GM12875 (cell line): ENCODE data around the gene MUL1.
A peak's percentile ranks its signal among the peaks of the same experiment; 100 is the strongest.

Source experiments
- H3K4me3 ChIP-seq: one replicate; pipeline ENCODE4 v1.5.1; 2011; ENCODE audit warnings: low read depth, low read length, control low read depth
- TF ChIP-seq, protein P1 (sequence below): IDR thresholded peaks from 2 replicates; pipeline ENCODE4 v1.5.1; 2011; ENCODE audit warnings: low read depth, mild to moderate bottlenecking, control low read depth, inconsistent platforms, low read length, moderate library complexity, borderline replicate concordance; ENCODE audit not compliant: insufficient read depth

The MUL1 gene, protein sequence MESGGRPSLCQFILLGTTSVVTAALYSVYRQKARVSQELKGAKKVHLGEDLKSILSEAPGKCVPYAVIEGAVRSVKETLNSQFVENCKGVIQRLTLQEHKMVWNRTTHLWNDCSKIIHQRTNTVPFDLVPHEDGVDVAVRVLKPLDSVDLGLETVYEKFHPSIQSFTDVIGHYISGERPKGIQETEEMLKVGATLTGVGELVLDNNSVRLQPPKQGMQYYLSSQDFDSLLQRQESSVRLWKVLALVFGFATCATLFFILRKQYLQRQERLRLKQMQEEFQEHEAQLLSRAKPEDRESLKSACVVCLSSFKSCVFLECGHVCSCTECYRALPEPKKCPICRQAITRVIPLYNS

DNA sequence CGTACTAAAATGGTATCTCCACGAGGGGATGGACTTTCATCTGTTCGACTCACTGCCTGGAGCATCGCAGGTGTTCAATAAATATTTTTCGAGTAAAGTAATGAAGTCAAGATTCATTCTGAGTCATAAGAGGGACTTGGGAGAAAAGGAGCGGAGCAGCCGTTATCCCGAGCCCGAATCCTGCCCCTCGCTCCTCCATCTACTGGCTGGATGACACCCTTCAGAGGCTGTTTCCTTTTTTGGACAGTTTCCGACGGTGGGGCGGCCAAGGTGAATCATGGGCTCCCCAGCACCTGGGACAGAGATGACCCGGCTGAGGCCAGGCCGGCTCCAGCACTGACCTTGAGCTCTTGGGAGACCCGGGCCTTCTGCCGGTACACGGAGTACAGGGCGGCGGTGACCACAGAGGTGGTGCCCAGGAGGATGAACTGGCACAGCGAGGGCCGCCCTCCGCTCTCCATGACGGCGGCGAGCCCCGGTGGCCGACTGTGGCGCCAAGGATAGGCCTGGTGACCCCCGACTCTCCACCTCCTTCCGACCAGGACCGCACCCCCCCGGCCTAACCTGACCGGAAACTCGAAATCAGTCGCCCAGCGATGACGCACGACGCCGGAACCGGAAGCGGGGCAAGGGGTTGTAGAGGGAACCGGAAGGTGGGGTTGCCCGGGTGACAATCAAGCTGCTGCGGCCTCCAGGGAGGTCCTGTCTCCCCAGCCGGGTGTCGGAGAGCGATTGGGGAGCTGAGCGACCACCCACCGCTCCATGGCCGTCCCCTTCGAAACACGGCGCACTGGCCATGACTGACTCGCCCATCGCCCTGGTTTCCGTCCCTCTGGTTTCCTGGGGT lies at the start of gene MUL1:
TSS of gene MUL1 (minus strand) at position 588 of the 847 bp plus-strand sequence. CDS start at position 461, 127 bp downstream.
- TF ChIP-seq, protein P1, sequence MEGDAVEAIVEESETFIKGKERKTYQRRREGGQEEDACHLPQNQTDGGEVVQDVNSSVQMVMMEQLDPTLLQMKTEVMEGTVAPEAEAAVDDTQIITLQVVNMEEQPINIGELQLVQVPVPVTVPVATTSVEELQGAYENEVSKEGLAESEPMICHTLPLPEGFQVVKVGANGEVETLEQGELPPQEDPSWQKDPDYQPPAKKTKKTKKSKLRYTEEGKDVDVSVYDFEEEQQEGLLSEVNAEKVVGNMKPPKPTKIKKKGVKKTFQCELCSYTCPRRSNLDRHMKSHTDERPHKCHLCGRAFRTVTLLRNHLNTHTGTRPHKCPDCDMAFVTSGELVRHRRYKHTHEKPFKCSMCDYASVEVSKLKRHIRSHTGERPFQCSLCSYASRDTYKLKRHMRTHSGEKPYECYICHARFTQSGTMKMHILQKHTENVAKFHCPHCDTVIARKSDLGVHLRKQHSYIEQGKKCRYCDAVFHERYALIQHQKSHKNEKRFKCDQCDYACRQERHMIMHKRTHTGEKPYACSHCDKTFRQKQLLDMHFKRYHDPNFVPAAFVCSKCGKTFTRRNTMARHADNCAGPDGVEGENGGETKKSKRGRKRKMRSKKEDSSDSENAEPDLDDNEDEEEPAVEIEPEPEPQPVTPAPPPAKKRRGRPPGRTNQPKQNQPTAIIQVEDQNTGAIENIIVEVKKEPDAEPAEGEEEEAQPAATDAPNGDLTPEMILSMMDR = no peak
- peak within 1 kb of the TSS; percentile 90 for H3K4me3 ChIP-seq

DNA sequence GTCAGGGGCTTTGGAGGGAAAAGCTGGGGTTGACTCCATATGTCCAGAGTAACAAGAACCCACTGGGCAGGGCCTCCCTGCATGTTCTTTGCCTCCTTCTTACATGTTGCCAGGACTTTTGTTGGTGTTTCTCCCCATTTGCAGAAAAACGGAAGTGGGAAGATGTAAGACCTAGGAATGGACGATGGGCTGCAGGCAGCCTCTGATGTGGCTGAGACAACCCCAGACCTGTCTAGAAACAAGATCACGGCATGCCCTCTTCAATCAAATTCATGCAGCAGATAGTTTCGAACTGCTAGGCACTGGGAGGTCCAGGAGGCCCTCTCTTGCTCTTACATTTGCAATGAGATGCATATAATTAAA lies 47.8 kb upstream of the MUL1 start:
- TF ChIP-seq, protein P1 = no peak
- no peak overlapping the region for H3K4me3 ChIP-seq

DNA sequence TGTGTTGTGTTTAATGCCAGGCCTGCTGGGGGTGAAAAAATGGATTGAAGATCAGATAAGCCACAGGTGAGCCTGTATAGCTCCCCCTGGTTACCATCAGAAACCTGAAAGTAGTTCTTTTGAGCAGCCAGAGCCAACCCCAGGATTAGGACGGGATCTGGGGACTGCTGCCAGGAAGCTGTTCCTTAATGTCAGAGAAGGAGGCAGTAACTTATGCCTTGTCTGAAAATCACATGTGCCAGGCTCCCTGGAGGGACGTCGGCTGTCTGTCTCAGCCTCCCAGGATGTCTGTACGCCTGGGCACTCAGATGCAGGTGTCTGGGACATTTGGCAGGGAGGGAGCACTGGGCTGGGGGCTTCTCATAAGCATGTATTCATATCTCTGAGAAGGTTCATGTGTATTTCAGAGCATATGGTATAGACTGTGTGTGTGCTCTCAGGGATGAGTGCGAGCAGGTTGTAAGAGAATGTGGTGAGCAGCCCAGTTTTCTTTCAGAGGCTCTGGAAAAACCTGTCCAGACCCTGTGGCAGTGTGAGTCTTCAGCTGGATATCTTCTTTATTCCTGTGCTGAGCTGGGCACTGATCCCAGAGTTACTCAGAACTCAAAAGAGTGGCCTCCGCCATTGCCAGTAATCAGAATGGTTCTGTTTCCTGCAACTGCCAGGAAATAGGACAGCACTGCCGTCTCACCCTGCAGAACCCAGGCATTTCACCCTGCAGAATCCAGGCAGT lies 47.2 kb upstream of the MUL1 start:
- no peak overlapping the region for H3K4me3 ChIP-seq
- TF ChIP-seq, protein P1 = no peak

DNA sequence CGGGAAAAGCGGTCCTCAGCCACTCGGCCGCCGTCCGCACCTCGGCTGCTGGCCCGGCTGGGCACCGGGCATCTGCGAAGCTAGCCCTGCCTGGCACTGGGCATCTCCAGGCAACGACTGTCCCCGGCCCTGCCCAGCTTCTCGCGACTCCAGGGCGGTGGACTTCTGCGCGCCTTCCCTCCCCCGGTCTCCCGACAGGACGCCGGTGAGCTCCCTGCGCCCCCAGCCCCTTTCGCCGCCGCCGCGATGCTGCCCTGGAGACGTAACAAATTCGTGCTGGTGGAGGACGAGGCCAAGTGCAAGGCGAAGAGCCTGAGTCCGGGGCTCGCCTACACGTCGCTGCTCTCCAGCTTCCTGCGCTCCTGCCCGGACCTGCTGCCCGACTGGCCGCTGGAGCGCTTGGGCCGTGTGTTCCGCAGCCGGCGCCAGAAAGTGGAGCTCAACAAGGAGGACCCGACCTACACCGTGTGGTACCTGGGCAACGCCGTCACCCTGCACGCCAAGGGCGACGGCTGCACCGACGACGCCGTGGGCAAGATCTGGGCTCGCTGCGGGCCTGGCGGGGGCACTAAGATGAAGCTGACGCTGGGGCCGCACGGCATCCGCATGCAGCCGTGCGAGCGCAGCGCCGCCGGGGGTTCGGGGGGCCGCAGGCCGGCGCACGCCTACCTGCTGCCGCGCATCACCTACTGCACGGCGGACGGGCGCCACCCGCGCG lies 44.9 kb upstream of the MUL1 start:
- TF ChIP-seq, protein P1 = no peak
- H3K4me3 ChIP-seq = no peak overlapping the region

DNA sequence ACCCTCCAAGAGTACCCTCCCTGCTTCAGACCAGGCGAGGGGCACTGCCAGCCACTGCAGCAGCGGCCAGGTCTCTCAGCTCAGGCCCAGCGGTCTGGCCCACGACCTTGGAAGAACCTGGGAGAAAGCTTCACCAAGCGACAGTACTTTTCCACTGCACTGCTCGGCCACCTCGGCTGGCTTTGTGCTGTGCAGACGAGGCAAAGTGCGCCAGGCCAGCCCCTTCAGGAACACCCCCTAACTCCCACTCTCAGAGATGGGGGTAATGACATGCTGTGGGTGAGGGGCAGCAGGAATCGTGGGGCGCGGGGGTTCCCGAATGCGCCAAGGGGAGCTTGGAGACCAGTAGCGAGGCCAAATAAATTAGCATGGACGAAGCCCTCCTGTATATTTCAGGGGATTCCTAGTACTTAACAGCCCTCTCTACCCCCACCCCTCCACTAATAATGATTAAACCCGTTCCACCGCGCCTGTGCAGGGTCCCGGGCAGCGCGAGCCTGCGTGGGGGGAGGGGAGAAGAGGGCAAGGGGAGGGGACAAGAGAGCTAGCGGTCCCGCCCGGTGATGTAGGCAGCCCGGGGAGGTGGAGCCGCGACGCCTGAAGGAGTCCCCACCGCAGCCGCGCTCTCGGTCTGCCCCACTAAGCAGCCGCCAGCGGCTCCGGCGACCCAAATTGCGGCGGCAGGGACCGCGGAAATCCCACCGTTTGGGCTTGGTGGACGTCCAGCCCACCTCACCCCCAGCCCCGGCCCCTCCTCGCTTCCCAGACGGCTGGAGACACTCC lies 44.2 kb upstream of the MUL1 start, which contains the start of gene FAM43B:
TSS of gene FAM43B (plus strand) at position 629 of the 783 bp plus-strand sequence. CDS start 401 bp downstream, outside the sequence.
- no peak within 1 kb of the TSS for H3K4me3 ChIP-seq
- TF ChIP-seq, protein P1 = no peak

DNA sequence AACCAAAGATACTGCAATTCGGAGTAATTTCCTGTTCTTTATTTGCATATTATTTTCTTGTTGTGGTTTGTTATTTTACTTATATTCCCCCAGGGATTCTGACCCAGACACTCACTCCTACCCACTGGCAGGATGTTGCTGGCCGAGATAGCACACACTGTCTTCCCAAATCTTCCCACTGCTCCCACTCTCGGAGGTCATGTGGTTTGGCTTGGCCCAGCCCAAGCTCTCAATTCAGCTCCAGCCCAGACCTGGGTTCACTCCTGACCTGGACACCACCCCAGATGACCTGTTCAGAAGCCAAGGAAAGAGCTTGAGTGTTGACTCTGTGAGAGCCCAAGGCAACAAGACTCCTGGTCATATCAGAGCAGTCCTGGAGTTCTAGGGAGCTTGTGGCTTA lies 43.2 kb upstream of the MUL1 start:
- H3K4me3 ChIP-seq = no peak overlapping the region
- TF ChIP-seq, protein P1 = no peak
